GM21447 (cell line): ENCODE measurements around the gene PISD.
A peak's percentile ranks its signal among the peaks of the same experiment; 100 is the strongest.
"Not testable (repeated sequence)": the region's sequence is repeated elsewhere in the genome, so short reads cannot be mapped to it uniquely, and the experiment has no call there.

ENCODE experiments used
- ATAC-seq: cut with Tn5 transposase; IDR thresholded peaks from one replicate; pipeline ENCODE4 v1.9.1; 2021; ENCODE audit not compliant: unreplicated experiment

Gene PISD

DNA sequence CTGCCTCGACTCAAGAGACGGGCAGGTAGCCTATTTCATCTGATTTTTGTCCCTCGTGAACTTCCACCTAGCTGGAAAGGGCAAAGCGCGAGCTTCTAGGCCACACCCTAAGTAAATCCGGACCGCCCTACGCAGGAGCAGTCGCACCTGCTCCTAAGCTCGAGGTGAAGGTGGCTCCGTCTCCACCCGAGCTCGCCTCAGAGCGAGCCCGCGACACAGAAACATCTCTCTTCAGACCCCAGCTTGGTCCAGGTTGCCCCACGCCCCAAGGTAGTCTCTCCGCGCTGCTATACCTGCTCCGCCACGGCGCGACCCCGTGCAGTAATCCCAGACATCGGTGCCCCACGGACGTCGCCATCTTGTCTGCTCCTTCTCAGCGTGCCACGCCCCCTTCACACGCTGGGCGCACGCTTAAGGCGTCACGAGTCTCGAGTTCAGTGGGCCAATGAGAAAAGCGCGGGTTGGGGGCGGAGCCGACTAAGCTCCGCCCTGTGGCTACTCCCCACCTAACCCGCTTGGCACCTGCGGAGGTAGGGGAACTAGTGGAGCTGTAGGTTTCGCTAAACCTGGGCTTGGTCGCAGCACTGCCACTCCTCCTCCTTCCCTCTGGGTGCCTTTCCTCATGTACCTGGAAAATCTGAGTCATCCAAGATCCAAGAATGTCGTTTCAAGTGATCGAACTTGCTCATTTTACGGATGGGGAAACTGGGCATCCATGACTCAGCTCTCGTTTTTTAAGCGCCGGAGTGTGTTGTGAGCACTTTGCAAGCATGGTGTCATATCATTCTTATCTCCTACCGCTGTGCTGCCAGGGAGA is at the start of gene PISD:
PISD (minus strand) TSS at position 365 of the 817 bp plus-strand sequence; CDS start at position 358, 7 bp downstream.
- ATAC-seq = peak; percentile 67

DNA sequence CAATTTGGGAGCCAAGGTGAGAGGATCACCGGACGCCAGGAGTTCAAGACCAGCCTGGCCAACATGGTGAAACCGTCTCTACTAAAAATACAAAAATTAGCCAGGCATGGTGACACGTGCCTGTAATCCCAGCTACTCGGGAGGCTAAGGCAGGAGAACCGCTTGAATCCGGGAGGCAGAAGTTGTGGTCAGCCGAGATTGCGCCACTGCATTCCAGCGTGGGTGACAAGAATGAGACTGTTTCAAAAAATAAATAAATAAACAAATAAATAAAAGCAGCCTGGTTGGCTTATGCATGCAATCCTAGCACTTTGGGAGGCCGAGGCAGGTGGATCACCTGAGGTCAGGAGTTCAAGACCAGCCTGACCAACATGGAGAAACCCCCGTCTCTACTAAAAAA is 49.2 kb upstream of the PISD start:
- ATAC-seq = not testable (repeated sequence)

DNA sequence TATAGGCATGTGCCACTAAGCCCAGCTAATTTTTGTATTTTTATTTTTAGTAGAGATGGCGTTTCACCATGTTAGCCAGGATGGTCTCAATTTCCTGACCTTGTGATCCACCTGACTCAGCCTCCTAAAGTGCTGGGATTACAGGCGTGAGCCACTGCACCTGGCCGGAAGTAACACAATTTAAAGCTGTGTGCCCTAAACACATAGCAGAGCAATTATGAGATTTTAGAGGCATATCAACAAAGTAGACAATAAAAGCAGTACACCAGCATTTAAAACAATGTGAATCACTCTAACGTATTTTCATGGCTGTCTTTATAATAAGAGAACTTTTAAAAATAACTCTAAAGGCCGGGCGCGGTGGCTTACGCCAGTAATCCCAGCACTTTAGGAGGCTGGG is 45.5 kb upstream of the PISD start:
- no peak for ATAC-seq

DNA sequence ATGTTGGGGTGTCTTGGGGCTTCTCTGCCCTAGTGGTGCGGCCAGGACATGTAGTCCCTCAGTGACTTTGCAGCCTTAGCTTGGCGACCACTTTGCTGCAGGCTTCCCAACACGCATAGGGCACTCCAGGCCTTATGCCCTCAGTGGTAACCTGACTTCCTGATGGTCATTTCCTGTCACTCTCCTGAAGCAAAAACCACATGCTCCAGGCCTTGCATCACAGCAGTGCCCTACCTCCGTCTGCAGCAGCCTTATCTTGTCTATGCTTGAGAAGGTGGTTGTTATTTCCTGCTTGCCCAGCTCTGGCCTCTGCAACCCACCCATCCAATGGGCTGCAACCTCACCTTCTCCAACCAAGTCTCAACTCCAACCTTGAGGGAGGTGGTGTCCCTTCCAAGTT is 33.4 kb upstream of the PISD start:
- no peak for ATAC-seq

DNA sequence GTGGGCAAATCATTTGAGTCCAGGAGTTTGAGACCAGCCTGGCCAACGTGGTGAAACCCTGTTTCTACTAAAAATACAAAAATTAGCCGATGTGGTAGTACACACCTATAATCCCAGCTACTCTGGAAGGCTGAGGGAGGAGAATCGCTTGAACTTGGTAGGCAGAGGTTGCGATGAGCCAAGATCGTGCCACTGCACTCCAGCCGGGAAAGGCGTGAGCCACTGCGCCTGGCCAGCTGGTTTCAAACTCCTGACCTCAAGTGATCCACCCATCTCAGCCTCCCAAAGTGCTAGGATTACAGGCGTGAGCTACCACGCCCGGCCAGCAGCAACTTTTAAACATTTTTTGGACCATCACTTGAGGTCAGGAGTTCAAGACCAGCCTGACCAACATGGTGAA is 32.0 kb upstream of the PISD start:
- ATAC-seq = not testable (repeated sequence)

DNA sequence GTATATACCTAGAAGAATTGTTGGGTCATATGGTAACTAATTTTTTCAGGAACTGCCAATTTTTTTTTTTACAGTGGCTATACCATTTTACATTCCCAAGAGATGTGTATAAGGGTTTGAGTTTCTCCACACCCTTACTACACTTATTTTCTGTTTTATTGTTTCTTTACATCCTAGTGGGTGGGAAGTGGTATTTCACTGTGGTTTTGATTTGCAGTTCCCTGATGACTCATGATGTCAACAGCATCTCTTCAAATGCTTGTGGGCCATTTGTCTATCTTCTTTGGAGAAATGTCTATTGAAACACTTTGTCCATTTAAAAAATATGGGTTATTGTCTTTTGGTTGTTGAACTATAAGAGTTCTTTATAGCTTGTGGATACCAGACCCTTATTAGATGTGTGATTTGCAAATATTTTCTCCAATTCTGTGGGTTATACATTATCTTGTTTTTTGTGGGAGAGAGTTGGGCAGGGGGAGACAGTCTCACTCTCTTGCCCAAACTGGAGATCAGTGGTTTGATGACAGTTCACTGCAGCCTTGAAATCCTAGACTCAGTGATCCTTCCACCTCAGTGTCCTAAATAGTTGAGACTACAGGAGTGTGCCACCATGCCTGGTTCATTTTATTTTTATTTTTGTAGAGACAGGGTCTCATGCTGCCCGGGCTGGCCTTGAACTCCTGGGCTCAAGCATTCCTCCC is 30.3 kb upstream of the PISD start:
- ATAC-seq = no peak

DNA sequence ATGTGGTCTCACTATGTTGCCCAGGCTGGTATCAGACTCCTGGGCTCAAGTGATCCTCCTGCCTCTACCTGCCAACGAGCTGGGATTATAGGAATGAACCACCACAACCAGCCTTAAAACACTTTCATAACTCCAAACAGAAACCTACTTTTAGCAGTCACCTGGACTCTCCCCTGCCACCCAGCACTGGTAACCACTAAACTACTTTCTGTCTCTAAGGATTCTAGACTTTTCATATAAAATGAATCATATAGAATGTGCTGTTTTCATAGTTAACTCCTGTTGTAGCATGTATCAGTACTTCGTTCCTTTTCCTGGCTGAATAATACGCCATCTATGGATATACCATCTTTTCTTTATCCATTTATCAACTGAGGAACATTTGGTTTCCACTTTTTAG is 29.4 kb upstream of the PISD start:
- no peak for ATAC-seq

DNA sequence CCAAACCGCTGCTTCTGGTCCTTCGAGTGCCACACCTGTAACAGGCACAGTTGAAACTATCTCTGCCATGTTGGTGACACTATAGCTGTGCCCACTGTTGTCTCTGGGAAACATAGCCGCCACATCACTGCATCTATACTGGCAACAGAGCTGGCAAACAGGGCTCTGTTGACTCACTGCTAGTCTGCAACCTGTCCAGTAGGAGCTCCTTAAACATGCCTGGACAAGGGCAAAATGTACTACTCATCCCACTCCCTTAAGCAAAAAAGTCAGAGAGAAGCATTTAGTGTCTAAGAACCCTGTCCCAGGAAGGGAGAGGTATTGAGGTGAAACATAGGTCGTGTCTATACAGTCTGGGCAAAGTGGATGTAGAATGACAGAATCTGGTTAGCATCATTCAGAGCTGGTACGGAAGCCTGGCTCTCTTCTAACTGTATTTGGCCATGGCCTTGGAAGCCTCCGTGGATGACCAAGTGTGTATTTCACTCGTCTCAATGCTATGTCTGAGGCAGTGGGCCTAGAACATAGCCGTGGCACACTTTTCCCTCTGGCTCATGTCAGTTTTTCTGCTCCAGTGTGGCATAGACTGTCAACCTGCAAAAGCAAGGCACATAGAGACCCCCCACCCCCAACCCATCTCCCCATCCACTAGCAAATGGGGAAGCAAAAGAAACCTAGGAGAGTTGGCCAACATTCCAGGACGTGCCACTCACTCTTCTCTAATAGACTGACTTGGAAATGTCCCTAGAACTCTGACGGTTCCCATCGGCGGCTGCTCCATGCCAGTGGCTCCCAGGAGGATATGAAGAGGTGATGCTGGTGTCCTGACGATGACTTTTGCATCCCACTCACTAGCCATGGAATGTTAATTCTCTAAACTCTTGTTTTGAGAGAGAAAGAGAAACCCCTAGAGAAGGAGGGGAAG is 21.4 kb upstream of the PISD start:
- ATAC-seq = no peak

DNA sequence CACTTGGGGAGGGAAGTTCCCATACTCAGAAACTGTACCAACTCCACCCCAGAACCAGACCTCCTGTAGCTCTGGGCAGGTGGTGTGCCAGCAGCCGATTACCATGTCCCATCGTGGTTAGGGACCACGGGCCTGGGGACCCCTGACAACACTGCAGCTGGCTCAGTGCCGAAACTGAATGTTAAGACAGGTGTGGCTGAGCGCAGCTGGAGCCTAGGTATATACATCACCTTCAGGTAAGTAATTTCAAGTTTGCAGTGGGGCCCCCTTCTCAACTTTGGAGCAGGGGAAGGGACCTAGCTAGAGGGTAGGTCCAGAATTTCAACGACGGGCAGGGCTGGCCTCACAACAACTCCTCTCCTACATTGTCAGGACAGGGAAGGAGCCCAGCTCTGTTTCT is 20.7 kb upstream of the PISD start:
- no peak for ATAC-seq

DNA sequence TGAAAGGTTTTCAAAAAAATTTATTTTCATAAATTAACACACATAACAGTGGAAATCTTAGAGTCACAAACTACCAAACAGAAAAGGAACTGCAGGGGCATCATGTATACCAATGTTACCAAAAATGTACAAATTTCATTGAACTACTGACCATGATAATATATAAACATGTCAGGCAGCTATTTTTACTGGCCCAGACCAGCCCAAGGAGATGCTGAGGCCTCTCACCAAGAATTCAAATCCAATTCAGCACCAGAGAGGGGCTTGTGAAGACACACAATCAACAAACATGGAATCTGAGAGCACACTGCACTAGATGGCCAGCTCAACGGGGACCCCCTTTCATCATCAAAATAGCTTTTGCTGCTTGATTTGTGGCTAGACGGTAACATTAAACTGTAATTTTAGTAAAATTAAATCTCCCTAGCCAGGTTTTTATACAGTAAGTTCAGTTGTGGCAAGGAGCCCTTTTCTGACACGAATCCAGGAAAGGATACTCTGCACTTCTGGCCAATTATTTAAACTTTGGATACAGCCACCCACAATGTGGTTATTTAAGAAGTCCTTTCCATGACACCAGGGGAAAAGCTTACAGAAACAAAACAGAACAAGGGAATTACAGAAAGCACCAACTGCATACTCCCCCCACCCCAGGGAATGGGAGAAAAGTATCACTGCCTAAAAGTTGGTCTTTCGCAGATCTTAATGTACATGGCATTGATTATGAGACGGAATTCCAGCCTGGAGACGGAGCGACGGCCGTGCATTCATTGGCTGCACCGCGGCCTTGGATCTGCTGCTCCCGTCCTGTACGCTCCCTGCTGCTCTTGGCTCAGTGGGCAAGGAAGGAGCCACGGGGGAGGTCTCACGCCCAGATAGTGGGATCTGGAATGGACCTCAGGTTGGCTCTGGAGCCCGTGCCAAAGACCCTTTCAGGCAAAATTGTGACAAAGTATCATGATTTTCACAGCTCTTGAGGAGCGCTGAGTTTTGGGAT is 19.6 kb upstream of the PISD start:
- ATAC-seq = no peak

DNA sequence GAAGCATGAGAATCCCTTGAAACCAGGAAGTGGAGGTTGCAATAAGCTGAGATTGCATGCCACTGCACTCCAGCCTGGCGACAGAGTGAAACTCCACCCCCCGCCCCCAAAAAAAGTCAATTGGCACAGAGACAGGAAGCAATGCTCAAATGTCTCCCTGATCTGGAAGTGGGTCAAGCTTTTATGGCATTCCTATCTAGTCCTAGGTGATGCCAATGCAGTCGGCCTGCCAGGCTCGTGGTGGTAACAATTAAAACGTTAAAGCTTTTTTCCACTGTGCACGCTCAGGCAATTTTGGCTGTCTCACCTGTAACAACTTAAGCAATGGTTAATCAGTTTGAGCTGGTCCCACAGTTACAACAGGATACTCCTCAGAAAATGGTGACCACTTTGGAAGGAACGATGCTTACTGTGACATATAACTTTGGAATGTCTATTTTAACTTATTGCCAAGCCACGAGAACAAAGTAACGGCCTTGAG is 18.9 kb upstream of the PISD start:
- ATAC-seq = no peak

DNA sequence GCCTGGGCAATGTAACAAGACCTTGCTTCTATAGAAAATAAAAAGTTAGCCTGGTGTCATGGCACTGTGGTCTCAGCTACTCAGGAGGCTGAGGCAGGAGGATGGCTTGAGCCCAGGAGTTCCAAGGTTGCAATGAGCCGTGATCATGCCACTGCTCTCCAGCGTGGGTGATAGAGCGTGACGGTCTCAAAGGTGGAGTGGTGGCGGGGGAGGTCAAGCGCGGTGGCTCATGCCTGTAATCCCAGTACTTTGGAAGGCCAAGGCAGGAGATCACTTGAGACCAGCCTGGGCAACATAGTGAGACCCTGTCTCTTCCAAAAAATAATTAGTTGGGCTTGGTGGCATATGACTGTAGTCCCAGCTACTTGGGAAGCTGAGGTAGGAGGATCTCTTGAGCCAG is 16.7 kb upstream of the PISD start:
- no peak for ATAC-seq

DNA sequence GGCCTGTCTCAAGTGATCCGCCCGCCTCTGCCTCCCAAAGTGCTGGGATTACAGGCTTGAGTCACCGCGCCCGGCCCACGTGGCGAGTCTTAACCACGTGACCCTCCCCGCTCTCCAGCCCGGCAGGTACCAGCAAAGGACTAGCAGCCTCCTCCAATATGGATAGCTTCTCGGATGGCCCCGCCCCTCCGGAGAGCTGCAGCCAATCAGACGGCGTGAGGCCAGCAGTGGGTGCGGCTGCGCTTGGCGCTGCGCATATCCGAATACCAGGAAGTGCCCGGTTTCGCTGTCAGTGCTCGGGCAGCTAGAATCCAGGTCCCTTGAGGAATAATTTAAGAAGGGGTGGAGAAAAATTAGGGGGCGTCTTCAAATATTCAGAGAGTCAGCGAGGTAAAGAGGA is 14.7 kb upstream of the PISD start:
- ATAC-seq = peak; percentile 92

DNA sequence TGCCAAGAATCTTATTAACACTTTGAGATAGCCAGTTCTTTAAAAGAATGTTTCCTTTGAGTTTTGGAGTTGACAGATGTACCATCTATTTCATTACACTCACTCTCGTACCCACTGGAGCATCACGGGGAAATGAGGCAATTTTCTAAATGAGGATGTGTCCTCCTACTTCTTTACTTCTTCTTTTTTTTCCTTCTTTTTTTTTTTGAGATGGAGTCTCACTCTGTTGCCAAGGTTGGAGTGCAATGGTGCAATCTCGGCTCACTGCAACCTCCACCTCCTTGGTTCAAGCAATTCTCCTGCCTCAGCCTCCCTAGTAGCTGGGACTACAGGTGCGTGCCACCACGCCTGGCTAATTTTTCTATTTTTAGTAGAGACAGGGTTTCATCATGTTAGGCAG is 12.2 kb upstream of the PISD start:
- not testable (repeated sequence) for ATAC-seq

DNA sequence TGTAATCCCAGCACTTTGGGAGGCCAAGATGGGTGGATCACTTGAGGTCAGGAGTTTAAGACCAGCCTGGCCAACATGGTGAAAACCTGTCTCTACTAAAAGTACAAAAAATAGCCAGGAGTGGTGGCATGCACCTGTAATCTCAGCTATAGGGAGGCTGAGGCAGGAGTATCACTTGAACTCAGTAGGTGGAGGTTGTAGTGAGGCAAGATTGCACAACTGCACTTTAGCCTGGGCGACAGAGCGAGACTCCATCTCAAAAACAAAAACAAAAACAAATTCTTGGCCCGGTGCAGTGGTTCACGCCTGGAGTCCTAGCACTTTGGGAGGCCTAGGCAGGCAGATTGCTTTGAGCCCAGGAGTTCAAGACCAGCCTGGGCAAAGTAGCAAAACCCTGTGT is 6.8 kb upstream of the PISD start:
- not testable (repeated sequence) for ATAC-seq

DNA sequence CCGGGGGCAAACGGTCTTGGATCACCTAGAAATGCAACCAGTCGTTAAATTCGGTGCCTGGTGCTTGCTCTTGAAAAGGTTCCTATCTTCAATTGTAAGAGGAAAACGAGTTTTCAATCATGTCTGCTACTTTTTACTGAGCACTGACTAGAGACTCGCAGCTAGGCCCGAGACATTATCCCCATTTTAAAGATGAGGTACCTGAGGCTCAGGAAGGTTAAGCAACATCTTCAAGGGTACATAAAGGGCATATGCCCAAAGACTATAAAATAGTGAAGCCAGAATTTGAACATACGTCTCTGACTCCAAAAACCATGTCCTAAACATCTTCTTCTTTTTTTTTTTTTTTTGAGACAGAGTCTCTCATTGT is 638 bp upstream of the PISD start:
- ATAC-seq = no peak

DNA sequence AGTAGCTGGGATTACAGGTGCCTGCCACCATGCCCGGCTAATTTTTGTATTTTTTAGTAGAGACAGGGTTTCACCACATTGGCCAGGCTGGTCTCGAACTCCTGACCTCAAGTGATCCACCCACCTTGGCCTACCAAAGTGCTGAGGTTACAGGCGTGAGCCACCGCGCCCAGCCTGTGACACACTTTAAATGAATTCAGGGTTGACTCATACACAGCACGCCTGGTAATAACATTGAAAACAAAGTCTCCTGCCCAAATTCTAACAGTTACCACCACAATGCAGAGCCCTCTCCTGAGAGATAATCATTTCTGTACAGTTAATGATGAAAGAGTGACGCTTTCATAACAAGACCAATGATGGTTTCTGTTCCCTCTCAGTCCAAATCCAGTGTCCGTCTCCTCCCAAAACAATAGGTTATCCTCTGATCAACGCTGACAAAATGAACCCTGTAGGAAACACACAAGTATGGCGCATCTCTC is 1.1 kb downstream of the PISD start:
- ATAC-seq = peak; percentile 23

DNA sequence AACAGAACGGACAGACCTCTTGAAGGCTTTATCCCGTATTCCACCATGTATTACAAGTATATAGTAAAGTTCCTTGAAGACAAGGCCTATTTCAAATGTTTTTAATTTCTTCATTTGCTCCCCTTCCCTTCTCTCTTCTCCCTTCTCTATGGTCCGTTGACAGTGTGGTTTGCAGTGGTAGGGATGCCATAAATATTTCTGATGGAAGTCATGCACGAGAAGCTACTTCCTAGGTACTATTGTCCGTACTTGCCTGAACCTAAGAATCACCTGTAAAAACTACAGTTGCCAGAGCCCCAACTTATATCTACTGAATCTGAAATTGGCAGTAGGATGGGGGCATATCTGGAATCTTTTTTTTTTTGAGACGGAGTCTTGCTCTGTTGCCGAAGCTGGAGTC is 2.8 kb downstream of the PISD start:
- no peak for ATAC-seq

DNA sequence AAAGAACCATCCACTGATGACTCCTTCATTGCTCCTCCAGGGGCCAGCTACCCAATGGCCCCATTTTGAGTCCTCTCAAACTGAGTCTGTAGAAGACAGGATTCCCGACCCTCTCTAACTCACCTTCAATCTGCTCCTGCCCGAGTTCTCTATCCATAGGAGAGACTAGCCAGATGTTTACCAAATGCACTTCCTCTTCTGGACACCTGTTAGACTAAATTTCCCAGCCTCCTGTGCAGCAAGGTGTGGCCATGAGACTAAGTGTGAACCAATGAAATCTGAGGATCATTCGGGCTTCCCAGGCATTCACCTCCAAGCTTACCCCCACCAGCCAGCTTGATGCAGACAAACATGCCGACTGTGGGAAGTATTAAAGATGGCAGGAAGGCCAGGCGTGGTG is 7.6 kb downstream of the PISD start:
- ATAC-seq = no peak

DNA sequence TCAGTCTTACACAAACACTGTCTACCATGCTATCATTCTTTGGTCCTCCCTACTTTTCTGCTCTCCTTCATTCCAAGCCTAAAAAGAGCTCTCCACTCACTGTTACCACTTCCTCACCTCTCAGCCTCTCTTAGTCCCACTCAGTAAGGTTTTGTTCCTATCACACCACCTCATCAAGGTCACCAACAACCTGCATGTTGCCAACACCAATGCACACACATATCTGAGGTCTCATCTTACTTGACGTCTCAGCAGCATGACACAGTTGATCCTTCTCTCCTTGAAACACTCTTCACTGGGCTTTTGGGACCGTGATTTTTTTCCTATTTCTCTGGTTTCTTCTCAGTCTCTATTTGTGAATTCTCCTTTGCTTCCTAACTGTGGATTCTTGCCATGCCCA is 8.1 kb downstream of the PISD start:
- no peak for ATAC-seq
